HCT116 (cell line): Measurements from ENCODE around the gene COL2A1. TPM values are rescaled to one million over a fixed set of nuclear protein-coding genes. Genes with fewer than 3 reads are reported as not detected.

Experiments used
- ATAC-seq: fragments of 200-7000 bp; cut with Tn5 transposase; 2 replicates; pipeline ENCODE4 v1.9.1; 2020; ENCODE audit warnings: mild to moderate bottlenecking, moderate library complexity
- BruUV-seq: library from RNA; stranded (reverse); fragments of 400-500 nt; replicated peaks from 2 replicates; lab custom pipeline; 2021; lab: Mats Ljungman, UMichigan
- CTCF ChIA-PET: fragments of 300-600 bp; sonication (Branson Sonifier 250); formaldehyde crosslinking; loops from one replicate; lab custom pipeline; 2021; ENCODE audit warnings: antibody characterized with exemption; lab: Charles Lee
- POLR2A ChIA-PET: fragments of 300-600, 350-600 bp; sonication (Branson Sonifier 250); formaldehyde crosslinking; loops from one replicate; lab custom pipeline; 2021; ENCODE audit warnings: antibody characterized with exemption; lab: Charles Lee
- RAD21 ChIA-PET, 2 experiments: fragments of 300-600 bp; sonication (Branson Sonifier 250); formaldehyde crosslinking; loops; one replicate each; lab custom pipeline; 2023; ENCODE audit warnings: low total read pairs in 2 of 2; ENCODE audit not compliant: uncharacterized antibody in 2 of 2, unreplicated experiment in 2 of 2, low non-redundant PET in 1 of 2; lab: Charles Lee
- DNase-seq: peaks from one replicate; pipeline ENCODE4 v3.0.0-alpha.2; 2010; ENCODE audit warnings: low read depth, low spot score
- H2AFZ ChIP-seq: fragments of 200-600 bp; shearing (Covaris generic), sonication (generic); 2 replicates; pipeline ENCODE4 v1.6.1; 2017; ENCODE audit warnings: low read depth, mixed run types, mixed read lengths, antibody characterized with exemption, low read length; ENCODE audit not compliant: poor library complexity, severe bottlenecking
- H3K27ac ChIP-seq: 2 replicates; pipeline ENCODE4 v1.5.1; 2012; ENCODE audit warnings: low read depth, low read length
- H3K27me3 ChIP-seq: fragments of 200-600 bp; sonication (generic); 2 replicates; pipeline ENCODE4 v1.6.1; 2016; ENCODE audit warnings: mixed run types, low read length, mixed read lengths; ENCODE audit not compliant: insufficient read depth
- H3K36me3 ChIP-seq, 2 experiments: fragments of 200-500 bp in 1 of 2; fragments of 200-600 bp in 1 of 2; sonication (Bioruptor generic) in 1 of 2; sonication (generic) in 1 of 2; 2 replicates each; pipeline versions ENCODE4 v1.5.1 to v1.6.1; 2014 to 2016; ENCODE audit warnings: low read length in 2 of 2, inconsistent platforms in 1 of 2, mixed read lengths in 1 of 2, mixed run types in 1 of 2; ENCODE audit not compliant: insufficient read depth in 2 of 2, control insufficient read depth in 1 of 2
- H3K4me1 ChIP-seq, 2 experiments: fragments of 200-600 bp in 1 of 2; sonication (generic) in 1 of 2; 2 replicates each; pipeline versions ENCODE4 v1.5.1 to v1.6.1; 2012 to 2017; ENCODE audit warnings: low read length in 2 of 2, inconsistent platforms in 1 of 2, mild to moderate bottlenecking in 1 of 2, mixed read lengths in 1 of 2, mixed run types in 1 of 2, moderate library complexity in 1 of 2; ENCODE audit not compliant: insufficient read depth in 2 of 2, control insufficient read depth in 1 of 2
- H3K4me2 ChIP-seq: fragments of 200-600 bp; sonication (generic); 2 replicates; pipeline ENCODE4 v1.6.1; 2017; ENCODE audit warnings: mixed run types, low read length, mixed read lengths
- H3K4me3 ChIP-seq, 2 experiments: fragments of 200-600 bp in 1 of 2; sonication (generic) in 1 of 2; replicated peaks in 1 of 2; 2 replicates each; pipeline ENCODE4 v1.5.1; 2011 to 2016; ENCODE audit warnings: low read length in 2 of 2, control low read depth in 1 of 2, low read depth in 1 of 2, mild to moderate bottlenecking in 1 of 2, mixed read lengths in 1 of 2, mixed run types in 1 of 2
- H3K79me2 ChIP-seq: fragments of 200-600 bp; sonication (generic); 2 replicates; pipeline ENCODE4 v1.6.1; 2017; ENCODE audit warnings: mild to moderate bottlenecking, mixed run types, low read length, moderate library complexity, mixed read lengths; ENCODE audit not compliant: insufficient read depth
- H3K9ac ChIP-seq: fragments of 200-600 bp; sonication (generic); 2 replicates; pipeline ENCODE4 v1.6.1; 2016; ENCODE audit warnings: low read length, mixed read lengths
- H3K9me2 ChIP-seq: fragments of 200-600 bp; sonication (generic), shearing (Covaris generic); 2 replicates; pipeline ENCODE4 v1.6.1; 2017; ENCODE audit warnings: mixed run types, mild to moderate bottlenecking, moderate library complexity; ENCODE audit not compliant: insufficient read depth
- H3K9me3 ChIP-seq, 2 experiments: fragments of 200-500 bp in 1 of 2; fragments of 200-600 bp in 1 of 2; sonication (Bioruptor generic) in 1 of 2; sonication (generic) in 1 of 2; 2 replicates each; pipeline ENCODE4 v1.6.1; 2014 to 2017; ENCODE audit warnings: low read length in 2 of 2, mixed read lengths in 2 of 2, inconsistent platforms in 1 of 2, low read depth in 1 of 2, mild to moderate bottlenecking in 1 of 2, mixed run types in 1 of 2, moderate library complexity in 1 of 2; ENCODE audit not compliant: control insufficient read depth in 1 of 2, insufficient read depth in 1 of 2
- H4K20me1 ChIP-seq: fragments of 200-600 bp; sonication (generic), shearing (Covaris generic); 2 replicates; pipeline ENCODE4 v1.6.1; 2017; ENCODE audit warnings: mixed run types, mild to moderate bottlenecking, moderate library complexity; ENCODE audit not compliant: insufficient read depth
- EZH2 ChIP-seq: fragments of 200-600 bp; sonication (generic); IDR thresholded peaks from 2 replicates; pipeline ENCODE4 v1.6.1; 2017; ENCODE audit warnings: antibody characterized with exemption, mixed run types
- EZH2phosphoT487 ChIP-seq: fragments of 200-600 bp; IDR thresholded peaks from 2 replicates; pipeline ENCODE4 v1.6.1; 2018; ENCODE audit warnings: antibody characterized with exemption, borderline replicate concordance
- RAD21 ChIP-seq: IDR thresholded peaks from 2 replicates; pipeline ENCODE4 v1.6.1; 2012; ENCODE audit warnings: low read depth, mild to moderate bottlenecking
- REST ChIP-seq: IDR thresholded peaks from 2 replicates; pipeline ENCODE4 v1.6.1; 2012; ENCODE audit warnings: low read depth
- SP1 ChIP-seq: IDR thresholded peaks from 2 replicates; pipeline ENCODE4 v1.6.1; 2012; ENCODE audit warnings: low read depth
- YY1 ChIP-seq: IDR thresholded peaks from 2 replicates; pipeline ENCODE4 v1.6.1; 2011; ENCODE audit warnings: low read length, low read depth, moderate library complexity, mild to moderate bottlenecking; ENCODE audit not compliant: insufficient replicate concordance; ENCODE audit errors: extremely low read depth
- intact Hi-C: fragments of 100-400 bp; cut with micrococcal nuclease; formaldehyde crosslinking; loops from 2 replicates; pipeline ENCODE4 v1.10.0; 2022
- total RNA-seq: library from RNA; stranded (reverse); gene quantifications from one replicate; pipeline ENCODE4 v1.2.1, GENCODE V29; 2021; ENCODE audit not compliant: unreplicated experiment

Gene COL2A1
- total RNA-seq, 1 experiment from 2014 or later = 0.22 TPM

GRCh38 chr12:47983541-47984115, 20.6 kb downstream of the COL2A1 start (continued):
- TF ChIP-seq REST (no peak), RAD21 (no peak), EZH2 (no peak)

GRCh38 chr12:47982770-47983169, 21.5 kb downstream of the COL2A1 start:
- Histone ChIP-seq H2AFZ (no peak overlapping the region), H3K4me3 (no peak overlapping the region), H4K20me1 (no peaks in the 10 kb centered on the region), H3K36me3 (no peaks in the 10 kb centered on the region), H3K27ac (no peak overlapping the region), H3K27me3 (no peaks in the 10 kb centered on the region), H3K79me2 (no peaks in the 10 kb centered on the region), H3K9me3 (no peaks in the 10 kb centered on the region), H3K4me2 (no peak overlapping the region), H3K9me2 (no peaks in the 10 kb centered on the region), H3K4me1 (no peaks in the 10 kb centered on the region), H3K9ac (no peak overlapping the region)
- intact Hi-C loops = no loop called here
- ChIA-PET POLR2A (no interaction called here), RAD21 (no interaction called here), CTCF (no interaction called here)
- no TSS peak for BruUV-seq
- ATAC-seq = no peak
- DNase-seq = no peak
- TF ChIP-seq EZH2phosphoT487 (no peak), SP1 (no peak), YY1 (no peak)
